Keratinocyte (primary cell): ENCODE measurements around the gene FRMPD2.

Experiments
- EZH2 ChIP-seq: IDR thresholded peaks from one replicate; pipeline ENCODE4 v1.6.1; 2012; ENCODE audit warnings: inconsistent platforms, mild to moderate bottlenecking, low read length, moderate library complexity
- TF ChIP-seq, protein P1 (sequence below), 3 experiments: IDR thresholded peaks in 1 of 3; conservative IDR thresholded peaks in 1 of 3; optimal IDR thresholded peaks in 1 of 3; 2 replicates in 2 of 3; 3 replicates in 1 of 3; pipeline versions ENCODE3 to v1.5.1; 2011; ENCODE audit warnings: low read length in 3 of 3, mild to moderate bottlenecking in 3 of 3, moderate library complexity in 2 of 3, control low read depth in 1 of 3, inconsistent platforms in 1 of 3; ENCODE audit not compliant: insufficient read depth in 2 of 3; ENCODE audit errors: extremely low read depth in 1 of 3

DNA sequence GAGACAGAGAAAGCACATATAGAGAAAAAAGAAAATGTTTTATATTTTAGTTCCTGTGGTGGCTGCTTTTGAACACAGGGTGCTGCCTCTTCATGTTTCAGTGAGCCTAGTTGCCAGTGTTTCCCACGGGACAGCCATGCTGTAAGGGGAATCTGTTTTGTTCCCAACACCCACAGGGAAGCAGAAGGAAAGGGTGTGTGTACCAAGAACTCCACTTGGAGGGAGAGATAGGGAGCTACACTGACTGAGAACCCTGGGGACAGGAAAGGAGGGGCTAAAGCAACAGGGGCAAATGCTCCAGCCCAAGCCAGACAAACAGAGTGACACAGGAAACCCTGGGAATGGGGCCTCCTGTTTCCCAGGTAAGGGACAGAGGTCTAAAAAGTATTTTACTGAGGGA is 40.2 kb downstream of the FRMPD2 start:
- TF ChIP-seq, protein P1, sequence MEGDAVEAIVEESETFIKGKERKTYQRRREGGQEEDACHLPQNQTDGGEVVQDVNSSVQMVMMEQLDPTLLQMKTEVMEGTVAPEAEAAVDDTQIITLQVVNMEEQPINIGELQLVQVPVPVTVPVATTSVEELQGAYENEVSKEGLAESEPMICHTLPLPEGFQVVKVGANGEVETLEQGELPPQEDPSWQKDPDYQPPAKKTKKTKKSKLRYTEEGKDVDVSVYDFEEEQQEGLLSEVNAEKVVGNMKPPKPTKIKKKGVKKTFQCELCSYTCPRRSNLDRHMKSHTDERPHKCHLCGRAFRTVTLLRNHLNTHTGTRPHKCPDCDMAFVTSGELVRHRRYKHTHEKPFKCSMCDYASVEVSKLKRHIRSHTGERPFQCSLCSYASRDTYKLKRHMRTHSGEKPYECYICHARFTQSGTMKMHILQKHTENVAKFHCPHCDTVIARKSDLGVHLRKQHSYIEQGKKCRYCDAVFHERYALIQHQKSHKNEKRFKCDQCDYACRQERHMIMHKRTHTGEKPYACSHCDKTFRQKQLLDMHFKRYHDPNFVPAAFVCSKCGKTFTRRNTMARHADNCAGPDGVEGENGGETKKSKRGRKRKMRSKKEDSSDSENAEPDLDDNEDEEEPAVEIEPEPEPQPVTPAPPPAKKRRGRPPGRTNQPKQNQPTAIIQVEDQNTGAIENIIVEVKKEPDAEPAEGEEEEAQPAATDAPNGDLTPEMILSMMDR (optimal IDR thresholded peaks at IDR 0.05 in 1 of 3, IDR thresholded peaks at IDR 0.05 in 1 of 3, conservative IDR thresholded peaks at IDR 0.05 in 1 of 3; ENCODE audit: extremely low read depth in 1 of 3, insufficient read depth in 2 of 3, low read length in 3 of 3): no peak
- TF ChIP-seq EZH2: no peak
